HG03558 (cell line): Measurements from ENCODE around the gene CREB1.
"Not testable (repeated sequence)": the region's sequence is repeated elsewhere in the genome, so short reads cannot be mapped to it uniquely, and the experiment has no call there.

ENCODE experiments used
- ATAC-seq: cut with Tn5 transposase; IDR thresholded peaks from one replicate; pipeline ENCODE4 v1.9.1; 2021; ENCODE audit warnings: moderate number of reproducible peaks; ENCODE audit not compliant: unreplicated experiment; ENCODE audit errors: extremely low read depth

Gene CREB1

DNA sequence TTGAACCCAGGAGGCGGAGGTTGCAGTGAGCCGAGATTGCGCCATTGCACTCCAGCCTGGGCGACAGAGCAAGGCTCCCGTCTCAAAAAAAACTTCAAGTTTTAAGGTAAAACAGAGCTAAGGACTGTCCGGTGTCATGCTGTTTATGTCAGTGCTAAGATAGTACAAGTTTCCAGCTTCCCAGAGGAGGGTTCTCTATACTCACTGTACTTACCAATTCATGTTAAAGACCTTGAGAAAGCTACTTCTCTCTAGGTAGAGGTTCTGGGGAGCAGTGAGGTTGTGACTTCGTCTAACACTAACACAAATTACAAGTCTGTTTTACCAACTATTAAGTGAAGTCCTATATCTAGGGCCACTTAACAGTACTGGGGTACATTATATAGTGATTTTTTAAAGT is 76.6 kb downstream of the CREB1 start:
- ATAC-seq = no peak

DNA sequence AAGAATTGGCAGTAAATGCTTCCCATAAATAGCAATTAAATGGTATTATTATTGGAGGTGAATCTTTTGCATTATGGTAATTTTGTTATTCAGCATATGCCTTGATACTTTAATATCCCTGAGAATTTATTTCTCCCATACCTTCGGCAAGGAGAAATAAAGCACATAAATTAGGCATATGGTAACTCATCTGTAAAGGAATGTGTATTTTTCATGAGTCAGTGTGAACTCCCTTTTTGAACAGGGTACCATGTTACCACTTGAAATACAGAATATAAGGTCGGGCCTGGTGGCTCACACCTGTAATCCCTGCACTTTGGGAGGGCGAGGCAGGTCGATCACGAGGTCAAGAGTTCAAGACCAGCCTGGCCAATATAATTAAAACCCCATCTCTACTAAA is 77.1 kb downstream of the CREB1 start:
- ATAC-seq = no peak

DNA sequence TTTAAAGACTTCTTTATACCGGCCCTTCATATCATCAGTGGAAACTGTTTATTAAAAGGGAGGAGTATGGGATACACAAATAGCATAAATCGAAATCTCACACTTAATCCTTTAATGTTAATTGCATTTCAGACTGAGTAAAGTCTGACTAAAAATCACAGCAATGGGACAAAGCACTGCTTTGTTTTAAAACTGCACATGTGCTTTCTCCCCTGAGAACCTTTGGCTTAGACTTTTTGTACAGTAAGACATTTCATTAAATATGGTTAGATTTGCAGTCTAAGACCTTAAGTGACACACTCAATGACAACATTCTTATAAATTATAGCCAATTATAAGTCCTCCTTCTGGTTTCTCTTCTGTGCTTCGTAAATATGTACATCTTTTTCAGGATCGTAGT is 83.0 kb downstream of the CREB1 start:
- no peak for ATAC-seq

DNA sequence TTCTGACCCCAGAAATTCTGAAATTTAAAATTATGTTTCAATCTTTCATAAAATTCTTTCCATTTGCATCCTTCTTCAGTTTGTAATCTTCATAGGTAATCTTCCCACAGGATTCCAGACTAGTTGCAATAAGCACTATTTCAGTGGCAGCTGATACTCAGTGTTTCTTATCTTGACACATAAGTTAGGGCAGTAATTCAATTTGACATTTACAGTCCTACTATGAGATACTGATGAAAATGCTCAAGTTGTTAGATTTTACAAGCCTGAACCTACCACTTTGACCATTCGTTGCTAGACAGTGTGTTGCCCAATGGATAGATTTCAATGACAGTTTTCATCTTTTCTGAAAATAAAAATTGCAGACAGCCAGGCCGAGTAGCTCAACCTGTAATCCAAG is 85.1 kb downstream of the CREB1 start:
- no peak for ATAC-seq

DNA sequence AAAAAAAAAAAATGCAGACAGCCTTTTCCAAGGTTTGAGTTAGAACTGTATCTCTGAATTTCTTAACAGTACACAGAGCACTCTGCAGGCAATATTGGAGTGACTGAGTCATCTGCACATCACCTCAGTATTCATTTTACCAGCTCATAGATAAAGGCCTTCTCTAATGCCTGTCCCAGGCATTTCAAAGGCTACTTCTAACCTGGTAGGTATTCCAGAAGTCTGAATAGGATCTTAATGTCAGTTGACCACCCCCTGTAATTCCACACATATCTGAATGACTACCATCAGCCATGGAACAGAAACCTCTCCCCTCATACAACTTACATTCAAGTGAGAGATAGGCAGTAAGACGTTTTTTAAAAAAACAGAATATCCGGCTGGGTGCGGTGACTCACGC is 86.4 kb downstream of the CREB1 start:
- ATAC-seq = no peak

DNA sequence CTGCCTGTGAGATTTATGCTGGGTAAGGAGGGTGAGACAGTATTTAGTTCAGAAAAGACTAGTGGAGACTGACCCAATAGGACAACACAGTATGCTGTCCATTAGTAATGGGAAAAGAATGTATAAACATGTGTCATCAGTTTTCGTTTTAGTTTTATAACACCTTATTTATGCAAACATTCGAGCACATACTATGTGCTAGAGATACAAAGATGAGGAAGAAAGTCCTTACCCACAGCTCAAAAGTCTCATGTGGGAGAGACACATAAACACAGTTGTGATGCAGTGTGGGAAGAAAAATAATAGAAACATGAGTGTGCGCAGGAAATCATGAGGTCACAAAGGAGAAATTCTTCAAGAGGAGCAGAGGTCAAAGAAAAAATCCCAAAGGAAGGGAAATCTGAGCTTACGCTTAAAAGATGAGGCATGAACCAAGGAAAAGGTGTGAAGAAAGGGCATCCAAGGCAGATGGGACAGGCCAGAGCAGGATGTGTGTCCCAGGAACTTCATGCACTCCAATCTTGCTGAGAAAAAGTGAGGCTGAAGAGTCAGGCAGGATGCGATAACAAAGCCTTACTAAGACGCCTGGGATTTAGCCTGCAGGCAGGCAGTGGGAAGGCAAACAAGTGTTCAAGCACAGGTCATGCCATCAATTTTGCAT is 87.4 kb downstream of the CREB1 start:
- no peak for ATAC-seq

DNA sequence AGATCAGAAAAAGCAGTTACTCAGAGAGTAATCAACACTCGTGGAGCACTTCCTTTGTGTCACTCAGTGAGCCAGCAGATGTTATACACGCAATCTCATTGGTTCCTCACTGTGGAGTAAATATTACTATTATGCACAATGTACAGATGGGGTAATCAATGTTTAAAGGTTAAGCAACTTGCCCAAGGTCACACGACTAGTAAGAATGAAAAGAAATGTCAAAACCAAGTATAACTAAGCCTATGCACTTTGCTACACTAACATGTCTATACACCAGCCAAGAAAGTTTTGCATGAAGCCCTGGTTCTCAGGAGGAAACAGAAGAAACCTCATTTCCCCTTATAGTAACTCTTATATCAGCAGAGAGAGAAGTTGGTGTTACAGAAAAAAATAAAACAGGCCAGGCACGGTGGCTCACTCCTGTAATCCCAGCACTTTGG is 90.0 kb downstream of the CREB1 start:
- ATAC-seq = peak; percentile 43

DNA sequence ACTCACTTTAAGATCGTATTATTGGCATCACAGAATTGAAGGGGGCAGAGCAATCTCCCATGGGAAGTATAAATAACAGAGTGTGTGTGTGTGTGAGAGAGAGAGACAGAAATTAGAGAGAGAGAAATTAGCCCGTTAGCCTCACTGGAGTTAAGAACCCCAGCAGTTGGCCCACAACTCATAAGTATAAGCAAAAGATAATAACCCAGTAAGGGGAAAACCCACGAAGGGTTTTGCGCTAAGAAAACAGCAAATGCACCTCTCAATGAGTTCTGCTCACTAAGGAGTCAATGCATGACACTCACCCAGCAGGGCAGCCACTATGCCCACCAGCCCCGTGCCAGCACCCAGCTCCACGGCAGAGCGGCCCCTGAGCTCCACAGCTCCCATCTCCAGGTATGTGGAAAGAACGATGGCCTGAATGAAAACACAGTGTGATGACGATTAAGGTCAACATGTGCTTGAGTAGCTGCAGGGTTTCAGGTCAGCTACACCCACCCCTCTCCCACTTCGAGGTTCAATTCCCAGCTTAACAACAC is 91.8 kb downstream of the CREB1 start:
- no peak for ATAC-seq

DNA sequence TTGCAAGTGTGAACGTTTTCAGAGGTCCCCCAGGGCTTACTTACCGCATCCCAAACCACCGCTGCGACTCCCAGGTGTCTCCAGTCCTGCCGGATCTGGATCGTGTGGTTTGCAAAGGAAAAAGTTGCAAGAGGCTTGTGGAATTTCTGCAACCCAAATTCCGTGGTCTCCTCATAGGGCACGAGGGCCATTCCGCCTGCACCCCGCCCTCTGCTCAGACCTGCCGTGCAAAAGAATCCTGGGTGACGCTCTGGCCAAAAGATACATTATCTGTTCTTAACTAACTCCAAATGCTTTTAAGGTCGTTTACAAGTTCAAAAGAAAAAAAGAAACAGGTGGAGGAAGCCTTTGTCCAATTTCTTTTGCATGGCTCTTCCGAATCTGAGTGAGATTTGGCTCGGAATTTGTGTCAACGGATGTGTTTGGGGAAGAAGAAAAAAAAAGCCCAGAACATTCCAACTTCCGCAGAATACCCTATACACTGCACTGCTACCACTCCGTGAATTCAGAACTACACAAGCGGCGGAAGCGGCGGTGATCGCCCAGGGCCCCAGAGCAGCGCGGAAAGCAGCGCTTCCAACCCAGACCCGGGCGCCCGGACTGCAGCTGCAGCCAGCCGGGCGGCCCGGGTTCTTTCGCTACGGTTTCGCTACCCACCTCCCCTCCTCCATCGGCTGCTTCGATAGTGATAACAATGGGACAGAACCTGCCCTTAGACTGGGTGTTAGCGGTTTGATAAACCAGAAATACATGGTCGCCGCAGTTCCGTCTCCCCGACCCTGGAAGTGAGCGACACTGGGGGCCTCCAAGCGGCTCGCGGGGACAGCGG is 94.6 kb downstream of the CREB1 start:
- ATAC-seq = peak; percentile 9

DNA sequence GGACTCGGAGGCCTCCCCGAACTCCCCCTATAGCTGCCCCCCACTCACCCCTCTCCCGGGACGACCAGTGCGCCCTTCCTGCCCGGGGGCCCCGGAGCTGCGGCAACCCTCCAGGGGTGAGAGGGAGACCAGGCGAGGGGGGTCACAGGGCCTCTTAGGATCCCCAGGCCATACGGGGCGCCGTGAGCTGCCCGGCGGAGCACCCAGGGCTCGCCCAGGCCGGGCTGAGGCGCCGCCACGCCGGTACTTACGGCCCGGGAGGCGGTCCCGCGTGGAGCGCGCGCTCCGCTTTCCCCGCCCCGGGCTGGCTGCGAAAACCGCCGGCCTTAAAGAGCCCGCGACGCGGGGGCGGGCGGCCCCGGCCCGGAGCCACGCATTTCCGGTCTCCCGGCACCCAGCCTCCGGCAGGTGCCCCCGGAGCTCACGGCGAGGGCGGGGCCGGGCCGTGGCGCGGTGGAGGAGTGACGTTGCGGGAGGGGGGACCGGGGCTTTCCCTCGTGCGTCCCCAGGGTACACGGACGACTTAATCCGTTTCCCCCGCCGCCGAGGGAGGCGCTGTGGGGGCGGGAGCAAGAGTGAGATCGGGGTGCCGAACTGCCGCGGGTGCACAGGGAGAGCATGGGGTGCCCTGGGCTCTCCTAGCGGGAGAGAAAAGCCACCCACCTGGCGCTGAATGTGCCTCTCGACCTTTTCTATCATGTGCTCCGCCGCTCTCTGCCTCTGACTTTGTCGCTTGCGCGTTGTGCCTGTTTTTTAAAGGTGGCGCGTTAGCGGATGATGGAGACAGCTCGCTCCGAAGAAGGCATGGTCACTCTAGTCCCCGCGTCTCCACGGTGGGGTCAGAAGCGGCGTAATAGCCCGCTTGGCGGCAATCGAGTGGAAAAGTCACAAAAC is 95.5 kb downstream of the CREB1 start, which contains the start of gene METTL21A:
Gene METTL21A (minus strand): TSS at position 381 of the 894 bp plus-strand sequence. CDS start 1,019 bp downstream, outside the sequence.
- ATAC-seq = peak; percentile 47

DNA sequence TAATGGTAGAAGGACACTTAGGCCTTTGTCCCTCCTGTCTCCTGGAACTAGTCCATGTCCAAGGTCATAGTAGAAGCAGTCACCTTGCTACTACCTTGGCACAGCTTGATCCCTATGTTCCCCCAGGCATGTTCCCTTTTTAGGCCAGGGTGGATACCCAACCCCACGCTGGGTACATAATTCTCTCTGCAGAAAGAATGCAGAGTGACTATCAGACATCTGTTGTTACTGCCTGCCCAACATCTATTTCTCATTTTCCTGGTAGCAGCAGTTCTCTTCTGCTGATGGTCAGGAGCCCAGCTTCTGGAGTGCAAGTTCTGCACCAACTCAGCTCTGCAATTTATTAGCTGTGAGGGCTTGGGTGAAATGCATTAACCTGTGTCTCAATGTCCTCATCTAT is 99.8 kb downstream of the CREB1 start:
- no peak for ATAC-seq

DNA sequence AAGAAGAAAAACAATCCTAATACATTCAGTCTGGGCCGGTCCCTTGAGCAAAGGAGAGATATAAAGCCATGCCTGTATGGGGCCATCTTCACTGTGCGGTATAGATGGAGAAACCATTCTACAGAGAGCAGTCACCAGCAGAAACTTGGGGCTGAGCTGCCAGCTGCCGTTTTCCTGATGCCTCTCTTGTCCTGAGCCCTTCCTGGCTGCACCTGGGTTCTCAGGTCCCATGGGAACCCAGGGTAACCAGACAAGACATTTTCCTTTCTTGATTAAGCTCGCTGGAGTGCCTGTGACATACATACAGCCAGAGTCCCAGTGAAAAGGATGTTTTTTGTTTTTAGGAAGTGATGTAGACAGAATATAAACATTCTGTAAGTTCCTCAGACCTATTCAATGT is 100.7 kb downstream of the CREB1 start:
- ATAC-seq = no peak

DNA sequence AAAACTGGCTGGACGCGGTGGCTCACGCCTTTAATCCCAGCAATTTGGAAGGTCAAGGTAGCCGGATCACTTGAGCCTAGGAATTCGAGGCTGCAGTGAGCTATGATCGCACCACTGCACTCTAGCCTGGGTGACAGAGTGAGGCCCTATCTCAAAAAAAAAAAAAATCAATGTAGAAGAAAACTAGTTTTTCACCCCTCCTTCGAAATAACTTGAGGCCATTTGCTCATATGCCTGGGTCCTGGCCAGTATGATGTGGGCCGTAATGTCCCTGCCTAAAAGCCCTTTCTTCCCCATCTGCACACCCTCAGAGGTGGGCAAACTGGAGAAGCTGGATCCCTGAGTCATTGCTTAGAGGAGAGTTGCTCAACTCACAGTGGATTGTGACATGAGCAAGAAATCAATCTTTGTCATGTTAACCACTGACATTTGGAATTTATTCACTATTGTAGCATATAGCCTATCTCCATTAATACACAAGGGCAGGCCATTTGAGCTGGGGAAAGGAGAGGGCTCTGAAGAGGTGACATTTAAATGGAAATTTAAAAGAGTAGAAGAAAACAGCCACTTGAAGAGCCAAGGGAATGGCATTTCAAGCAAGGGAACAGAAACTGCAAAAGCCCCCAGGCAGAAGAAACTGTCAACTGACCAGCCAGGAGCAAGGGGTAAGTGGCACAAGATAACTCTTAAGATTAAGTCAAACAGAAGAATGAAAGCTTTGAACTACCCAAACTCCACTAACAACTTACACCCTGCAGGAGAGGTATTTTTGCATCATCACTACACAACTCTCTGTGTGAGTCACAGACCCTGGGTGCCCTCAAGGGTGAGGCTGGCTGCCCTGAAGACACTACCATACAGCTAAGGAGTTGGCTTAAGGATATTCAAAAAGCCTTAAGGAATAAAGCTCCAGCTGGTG is 103.1 kb downstream of the CREB1 start:
- ATAC-seq = no peak

DNA sequence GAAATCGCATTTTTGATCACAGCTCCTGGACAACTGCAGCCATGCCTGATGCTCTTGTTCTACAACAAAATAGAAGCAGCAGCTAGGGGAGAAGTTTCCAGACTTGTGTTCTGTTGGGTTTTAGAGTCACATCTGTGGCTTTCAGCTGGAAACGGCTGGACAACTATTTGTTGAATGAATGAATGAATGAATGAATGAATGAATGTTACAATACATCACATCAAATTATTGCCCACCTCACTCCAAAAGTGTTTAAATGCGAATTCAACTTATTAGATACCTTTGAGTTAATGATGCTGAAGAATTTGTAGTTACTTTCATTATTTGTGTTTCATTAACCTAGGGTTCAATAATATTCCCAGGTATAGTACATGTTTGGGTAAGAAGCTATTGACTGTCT is 103.9 kb downstream of the CREB1 start:
- no peak for ATAC-seq

DNA sequence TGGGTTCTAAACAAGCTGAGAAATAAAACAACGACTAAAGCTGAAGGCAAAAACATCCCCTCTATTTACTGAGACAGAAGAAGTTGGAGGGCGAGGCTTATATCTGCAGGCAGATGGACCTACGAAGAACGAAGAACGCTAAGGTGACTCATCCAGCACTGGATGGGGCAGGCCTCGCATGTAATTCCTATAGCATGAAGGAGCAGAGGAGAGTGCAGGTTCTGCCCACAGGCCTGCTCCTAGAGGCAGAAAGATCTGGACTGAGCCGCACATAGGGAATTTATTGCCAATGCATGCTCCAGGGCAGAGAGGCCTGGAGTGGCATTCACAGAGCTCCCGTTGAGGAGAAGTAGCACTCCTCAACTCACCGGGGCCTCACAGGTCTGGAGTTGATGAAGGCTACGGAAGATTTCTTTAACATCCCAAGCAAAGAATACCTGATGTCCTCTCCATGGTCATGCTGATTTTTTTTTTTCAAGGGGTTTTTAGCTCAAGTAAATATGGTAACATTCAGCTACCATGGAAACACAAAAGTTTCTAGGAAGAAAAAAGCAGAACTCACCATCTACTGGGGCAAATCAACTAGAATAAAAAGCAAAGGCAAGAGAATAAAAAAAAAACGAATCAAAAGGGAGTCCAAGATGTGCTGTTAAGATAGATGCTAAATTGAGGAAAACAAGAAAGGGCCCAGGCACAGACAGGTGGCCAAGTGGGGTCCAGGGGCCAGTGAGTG is 105.9 kb downstream of the CREB1 start:
- ATAC-seq = no peak

DNA sequence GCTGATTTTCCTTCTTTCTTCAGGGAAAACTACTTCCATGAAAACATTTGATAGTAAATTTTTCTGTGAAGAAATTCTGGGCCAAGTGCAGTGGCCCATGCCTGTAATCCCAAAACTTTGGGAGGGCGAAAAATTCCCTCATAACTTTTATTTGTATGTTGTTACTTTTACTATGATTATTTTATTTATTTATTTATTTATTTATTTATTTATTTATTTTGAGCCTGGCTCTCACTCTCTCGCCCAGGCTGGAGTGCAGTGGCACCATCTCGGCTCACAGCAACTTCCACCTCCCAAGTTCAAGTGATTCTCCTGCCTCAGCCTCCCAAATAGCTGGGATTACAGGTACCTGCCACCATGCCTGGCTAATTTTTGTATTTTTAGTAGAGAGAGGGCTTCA is 109.5 kb downstream of the CREB1 start:
- ATAC-seq = not testable (repeated sequence)

DNA sequence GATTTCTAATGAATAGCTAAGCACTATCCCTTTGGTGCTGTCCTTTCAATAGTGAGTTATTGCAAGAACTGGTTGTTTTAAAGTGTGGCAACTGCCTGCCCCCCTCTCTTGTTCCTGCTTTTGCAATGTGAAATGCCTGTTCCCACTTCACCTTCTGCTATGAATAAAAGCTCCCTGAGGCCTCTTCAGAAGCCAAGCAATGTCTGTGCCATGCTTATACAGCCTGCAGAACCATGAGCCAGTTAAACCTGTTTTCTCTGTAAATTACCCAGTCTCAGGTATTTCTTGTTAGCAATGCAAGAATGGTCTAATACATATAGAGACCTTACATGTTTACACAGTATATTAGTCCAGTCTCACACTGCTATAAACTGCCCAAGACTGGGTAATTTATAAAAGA is 110.4 kb downstream of the CREB1 start:
- ATAC-seq = no peak

DNA sequence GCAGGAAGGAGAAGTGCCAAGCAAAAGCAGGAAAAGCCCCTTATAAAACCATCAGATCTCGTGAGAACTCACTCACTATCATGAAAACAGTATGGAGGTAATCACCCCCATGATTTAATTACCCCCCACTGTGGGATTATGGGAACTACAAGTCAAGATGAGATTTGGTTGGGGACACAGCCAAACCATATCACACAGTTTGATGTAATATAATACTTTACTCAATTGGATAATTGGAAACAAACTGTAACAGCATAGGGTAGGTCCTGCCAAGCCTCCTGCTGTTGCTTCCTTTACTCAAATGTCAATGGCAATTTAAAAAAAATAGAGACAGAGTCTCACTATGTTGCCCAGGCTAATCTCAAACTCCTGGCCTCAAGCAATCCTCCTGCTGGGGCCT is 110.9 kb downstream of the CREB1 start:
- ATAC-seq = no peak

DNA sequence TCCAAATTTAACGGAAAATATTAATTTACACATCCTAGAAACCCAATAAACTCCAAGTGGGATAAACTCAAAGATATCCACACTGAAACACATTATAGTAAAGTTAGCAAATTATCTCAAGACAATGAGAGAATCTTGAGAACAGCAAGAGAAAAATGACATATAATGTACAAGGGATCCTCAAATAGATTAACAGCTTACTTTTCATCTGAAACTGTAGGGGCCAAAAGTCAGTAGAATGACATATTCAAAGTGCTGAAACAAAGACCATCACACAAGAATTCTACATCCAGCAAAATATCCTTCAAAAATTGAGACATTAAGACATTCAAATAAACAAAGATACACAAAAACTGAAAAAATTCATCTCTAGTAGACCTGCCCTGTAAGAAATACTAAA is 114.1 kb downstream of the CREB1 start:
- ATAC-seq = no peak
